NB4 (cell line): ENCODE results near the gene FMR1.

Experiments used
- TF ChIP-seq, protein P1 (sequence below): IDR thresholded peaks from 2 replicates; pipeline ENCODE4 v1.6.1; 2011; ENCODE audit warnings: low read depth, low read length
- TF ChIP-seq, protein P2 (sequence below): IDR thresholded peaks from one replicate; pipeline ENCODE4 v1.5.1; 2012; ENCODE audit warnings: low read depth, low read length

DNA sequence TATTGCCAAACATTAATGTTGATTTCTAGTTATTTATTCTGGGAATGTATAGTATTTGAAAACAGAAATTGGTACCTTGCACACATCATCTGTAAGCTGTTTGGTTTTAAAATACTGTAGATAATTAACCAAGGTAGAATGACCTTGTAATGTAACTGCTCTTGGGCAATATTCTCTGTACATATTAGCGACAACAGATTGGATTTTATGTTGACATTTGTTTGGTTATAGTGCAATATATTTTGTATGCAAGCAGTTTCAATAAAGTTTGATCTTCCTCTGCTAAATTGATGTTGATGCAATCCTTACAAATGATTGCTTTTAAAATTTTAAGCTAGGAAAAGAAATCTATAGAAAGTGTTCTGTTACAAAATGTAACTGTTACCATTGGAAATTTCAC is 38.6 kb downstream of the FMR1 start:
- TF ChIP-seq, protein P1, sequence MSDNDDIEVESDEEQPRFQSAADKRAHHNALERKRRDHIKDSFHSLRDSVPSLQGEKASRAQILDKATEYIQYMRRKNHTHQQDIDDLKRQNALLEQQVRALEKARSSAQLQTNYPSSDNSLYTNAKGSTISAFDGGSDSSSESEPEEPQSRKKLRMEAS: no peak
- TF ChIP-seq, protein P2, sequence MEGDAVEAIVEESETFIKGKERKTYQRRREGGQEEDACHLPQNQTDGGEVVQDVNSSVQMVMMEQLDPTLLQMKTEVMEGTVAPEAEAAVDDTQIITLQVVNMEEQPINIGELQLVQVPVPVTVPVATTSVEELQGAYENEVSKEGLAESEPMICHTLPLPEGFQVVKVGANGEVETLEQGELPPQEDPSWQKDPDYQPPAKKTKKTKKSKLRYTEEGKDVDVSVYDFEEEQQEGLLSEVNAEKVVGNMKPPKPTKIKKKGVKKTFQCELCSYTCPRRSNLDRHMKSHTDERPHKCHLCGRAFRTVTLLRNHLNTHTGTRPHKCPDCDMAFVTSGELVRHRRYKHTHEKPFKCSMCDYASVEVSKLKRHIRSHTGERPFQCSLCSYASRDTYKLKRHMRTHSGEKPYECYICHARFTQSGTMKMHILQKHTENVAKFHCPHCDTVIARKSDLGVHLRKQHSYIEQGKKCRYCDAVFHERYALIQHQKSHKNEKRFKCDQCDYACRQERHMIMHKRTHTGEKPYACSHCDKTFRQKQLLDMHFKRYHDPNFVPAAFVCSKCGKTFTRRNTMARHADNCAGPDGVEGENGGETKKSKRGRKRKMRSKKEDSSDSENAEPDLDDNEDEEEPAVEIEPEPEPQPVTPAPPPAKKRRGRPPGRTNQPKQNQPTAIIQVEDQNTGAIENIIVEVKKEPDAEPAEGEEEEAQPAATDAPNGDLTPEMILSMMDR: no peak
